Transverse colon (tissue), 4 donors: ENCODE results near the gene BTBD17. TPM values are rescaled to one million over a fixed set of nuclear protein-coding genes. Genes with fewer than 3 reads are reported as not detected.

Experiments used
- DNase-seq: peaks from one replicate; pipeline ENCODE4 v3.0.0-alpha.2; 2019
- H3K27ac ChIP-seq, 4 donors: fragments of 200-600 bp; sonication (generic); 2 replicates each; pipeline ENCODE4 v1.5.1; 2016 to 2018; ENCODE audit warnings: inconsistent platforms in 4 of 4
- H3K27me3 ChIP-seq: fragments of 200-600 bp; sonication (generic); 2 replicates; pipeline ENCODE4 v1.5.1; 2017; ENCODE audit warnings: inconsistent platforms
- H3K36me3 ChIP-seq, 4 donors: fragments of 200-600 bp; sonication (generic); 2 replicates each; pipeline ENCODE4 v1.5.1; 2017 to 2019; ENCODE audit warnings: inconsistent platforms in 4 of 4
- H3K4me1 ChIP-seq, 4 donors: fragments of 200-600 bp; sonication (generic); 2 replicates each; pipeline ENCODE4 v1.5.1; 2017 to 2020; ENCODE audit warnings: inconsistent platforms in 4 of 4
- H3K4me3 ChIP-seq, 4 donors: fragments of 200-600 bp; sonication (generic); 1 replicate in 1 of 4; 2 replicates in 3 of 4; pipeline versions ENCODE4 v1.5.1 to v1.6.1; 2017 to 2019; ENCODE audit warnings: inconsistent platforms in 4 of 4
- H3K9me3 ChIP-seq, 2 donors: fragments of 200-600 bp; sonication (generic); 2 replicates each; pipeline ENCODE4 v1.5.1; 2017 to 2019; ENCODE audit warnings: inconsistent platforms in 2 of 2
- CTCF ChIP-seq, 5 experiments: fragments of 200-600 bp in 3 of 5; fragments of 450-650 bp in 2 of 5; sonication (generic) in 3 of 5; IDR thresholded peaks; 1 replicate in 2 of 5; 2 replicates in 3 of 5; pipeline ENCODE4 v1.5.1; 2016 to 2017; ENCODE audit warnings: antibody characterized with exemption in 5 of 5, inconsistent platforms in 3 of 5, mild to moderate bottlenecking in 2 of 5, moderate library complexity in 1 of 5
- EP300 ChIP-seq: sonication (generic); formaldehyde crosslinking; IDR thresholded peaks from one replicate; pipeline ENCODE4 v1.6.1; 2017; ENCODE audit warnings: antibody characterized with exemption, low read depth
- POLR2A ChIP-seq: fragments of 450-650 bp; IDR thresholded peaks from one replicate; pipeline ENCODE4 v1.6.1; 2016; ENCODE audit warnings: antibody characterized with exemption, mild to moderate bottlenecking, moderate library complexity
- POLR2AphosphoS5 ChIP-seq, 3 donors: sonication (generic); formaldehyde crosslinking; IDR thresholded peaks; one replicate each; pipeline ENCODE4 v1.6.1; 2016; ENCODE audit warnings: antibody characterized with exemption in 3 of 3
- WGBS, 2 donors: methylation state at CpG; one replicate each; pipeline ENCODE4 v1.1.5; 2018; ENCODE audit warnings: low coverage in 1 of 2; 5-methylcytosine and 5-hydroxymethylcytosine counted together
- in situ Hi-C, 4 donors: fragments of 200-750 bp; cut with MboI; loops; one replicate each; pipeline versions ENCODE4 v1.15.0 to v1.15.1; 2017; ENCODE audit warnings: low sequenced_read_pairs in 3 of 4, low pct_ligation_motif_present in 1 of 4, low pct_unique_long_range_greater_than_20kb in 1 of 4
- intact Hi-C: fragments of 100-400 bp; cut with DNase I; formaldehyde crosslinking; loops from one replicate; pipeline ENCODE4 v1.15.1; 2023; ENCODE audit warnings: low total_unique reads
- total RNA-seq, 4 donors: library from RNA; depleted of rRNA; stranded (reverse); fragments of >200 nt; gene quantifications; one replicate each; pipeline ENCODE4 v1.1.0, GENCODE V29; 2016

BTBD17 gene
- total RNA-seq, 4 donors from 2014 or later: not detected

- H3K36me3 ChIP-seq: no peaks in the 10 kb centered on the region
- H3K4me1 ChIP-seq: peaks cover 0 to 12% (median 8%) of the 10 kb centered on the region in 4 donors
- 66 to 73% methylated on average over 3 to 10 of the region's 10 CpGs for WGBS, 2 donors
- intact Hi-C loops (no loop called here), in situ Hi-C loops (loop anchor here in 2 of 4 donors (25.0 kb wide), 1 partner anchor 141 kb away; the partner anchor contains the start of genes RPL38 (in 2 of the 2) and TTYH2 (in 2 of the 2))
- H3K4me3 ChIP-seq: no peak overlapping the region
- H3K27me3 ChIP-seq: peaks cover 82% of the 10 kb centered on the region
- no peak for DNase-seq
- no peak overlapping the region for H3K27ac ChIP-seq
- no peaks in the 10 kb centered on the region for H3K9me3 ChIP-seq
- TF ChIP-seq EP300 (no peak), POLR2AphosphoS5 (IDR thresholded peaks at IDR 0.05) (no peak), POLR2A (no peak), CTCF (IDR thresholded peaks at IDR 0.05) (no peak)
Measured at GRCh38 chr17:74353446-74354060, 8.1 kb downstream of the BTBD17 start.

GRCh38 chr17:74351552-74352210 lies 10.0 kb downstream of the BTBD17 start:
- Histone ChIP-seq H3K9me3 (no peaks in the 10 kb centered on the region), H3K27me3 (peaks cover 63% of the 10 kb centered on the region), H3K36me3 (no peaks in the 10 kb centered on the region), H3K27ac (no peak overlapping the region), H3K4me3 (no peak overlapping the region), H3K4me1 (peaks cover 0 to 2% (median 0%) of the 10 kb centered on the region in 4 donors)
- TF ChIP-seq CTCF (IDR thresholded peaks at IDR 0.05) (no peak), POLR2A (no peak), POLR2AphosphoS5 (IDR thresholded peaks at IDR 0.05) (no peak), EP300 (no peak)
- 40% methylated on average over 14 of the region's 55 CpGs; no CpG with 5 or more reads in 1 of the 2 donors for WGBS, 2 donors
- in situ Hi-C loops (loop anchor here in 2 of 4 donors (25.0 kb wide), 1 partner anchor 139 kb away; the partner anchor contains the start of genes RPL38 (in 2 of the 2) and TTYH2 (in 2 of the 2)), intact Hi-C loops (no loop called here)
- no peak for DNase-seq

GRCh38 chr17:74350486-74350885 lies 11.2 kb downstream of the BTBD17 start:
- H3K4me1 ChIP-seq: no peaks in the 10 kb centered on the region
- intact Hi-C loops: no loop called here
- DNase-seq: no peak
- WGBS, 2 donors: 80% methylated on average over 20 of the region's 20 CpGs; no CpG with 5 or more reads in 1 of the 2 donors
- no peaks in the 10 kb centered on the region for H3K9me3 ChIP-seq
- no peak overlapping the region for H3K27ac ChIP-seq
- TF ChIP-seq CTCF (IDR thresholded peaks at IDR 0.05) (no peak), POLR2A (no peak), EP300 (no peak), POLR2AphosphoS5 (IDR thresholded peaks at IDR 0.05) (no peak)
- in situ Hi-C loops: loop anchor here in 2 of 4 donors (25.0 kb wide), 1 partner anchor 138 kb away; the partner anchor contains the start of genes RPL38 (in 2 of the 2) and TTYH2 (in 2 of the 2)
- H3K36me3 ChIP-seq: no peaks in the 10 kb centered on the region
- peaks cover 53% of the 10 kb centered on the region for H3K27me3 ChIP-seq
- H3K4me3 ChIP-seq: no peak overlapping the region

- in situ Hi-C loops (no loop called here), intact Hi-C loops (no loop called here)
- H3K4me1 ChIP-seq: no peaks in the 10 kb centered on the region
- no peak for DNase-seq
- H3K9me3 ChIP-seq: no peaks in the 10 kb centered on the region
- H3K4me3 ChIP-seq: no peak overlapping the region
- no peaks in the 10 kb centered on the region for H3K36me3 ChIP-seq
- peaks cover 50% of the 10 kb centered on the region for H3K27me3 ChIP-seq
- TF ChIP-seq POLR2AphosphoS5 (IDR thresholded peaks at IDR 0.05): no peak
- TF ChIP-seq POLR2A: no peak
- no peak for TF ChIP-seq EP300
- TF ChIP-seq CTCF (IDR thresholded peaks at IDR 0.05): no peak
- WGBS, 2 donors: 76 to 84% methylated on average over 8 to 19 of the region's 19 CpGs
- H3K27ac ChIP-seq: no peak overlapping the region
Measured at GRCh38 chr17:74349120-74349519, 12.5 kb downstream of the BTBD17 start.
